HepG2 (cell line): ENCODE results near the gene KRTAP10-11. TPM values are rescaled to one million over a fixed set of nuclear protein-coding genes. Genes with fewer than 3 reads are reported as not detected.

Experiments used
- ATAC-seq: fragments of 200-7000 bp; cut with Tn5 transposase; 3 replicates; pipeline ENCODE4 v1.9.1; 2020; ENCODE audit warnings: mild to moderate bottlenecking, moderate library complexity
- BruUV-seq: library from RNA; stranded (reverse); fragments of 400-500 nt; replicated peaks from 2 replicates; lab custom pipeline; 2021; lab: Mats Ljungman, UMichigan
- CTCF ChIA-PET: fragments of 300-600 bp; formaldehyde crosslinking; extraction: SDS; loops from one replicate; lab custom pipeline; 2021; ENCODE audit warnings: low total read pairs, inconsistent platforms, low intra/inter-chr PET ratio; lab: Yijun Ruan, JAX
- POLR2A ChIA-PET: fragments of 350-600 bp; sonication (Branson Sonifier 250); formaldehyde crosslinking; loops from one replicate; lab custom pipeline; 2020; ENCODE audit warnings: antibody characterized with exemption, inconsistent platforms; lab: Yijun Ruan, JAX
- DNase-seq: peaks from one replicate; pipeline ENCODE4 v3.0.0-alpha.2; 2015; ENCODE audit warnings: low spot score
- FAIRE-seq: peaks from 3 replicates; lab custom pipeline; 2011; peaks lifted over from hg19 to GRCh38; lab: Jason Lieb, UNC
- H2AFZ ChIP-seq: one replicate; pipeline ENCODE4 v1.6.1; 2011; ENCODE audit warnings: low read length, inconsistent platforms
- H3K27ac ChIP-seq: fragments of 300-600 bp; 3 replicates; pipeline ENCODE4 v1.8.0; 2011; ENCODE audit warnings: mixed run types, mild to moderate bottlenecking, mixed read lengths, low read length, inconsistent platforms; ENCODE audit not compliant: insufficient read depth; ENCODE audit errors: extremely low read length
- H3K27me3 ChIP-seq, 2 experiments: fragments of 200-600 bp in 1 of 2; 2 replicates in 1 of 2; 3 replicates in 1 of 2; pipeline versions ENCODE4 v1.6.0 to v1.8.0; 2011; ENCODE audit warnings: low read length in 2 of 2, mild to moderate bottlenecking in 2 of 2, moderate library complexity in 2 of 2, inconsistent platforms in 1 of 2; ENCODE audit not compliant: insufficient read depth in 2 of 2, control insufficient read depth in 1 of 2
- H3K36me3 ChIP-seq, 2 experiments: fragments of 200-600 bp in 1 of 2; replicated peaks in 1 of 2; 2 replicates in 1 of 2; 3 replicates in 1 of 2; pipeline versions ENCODE4 v1.5.1 to v1.8.0; 2011; ENCODE audit warnings: low read length in 2 of 2, inconsistent platforms in 1 of 2; ENCODE audit not compliant: insufficient read depth in 2 of 2, control insufficient read depth in 1 of 2
- H3K4me1 ChIP-seq: 2 replicates; pipeline ENCODE4 v1.5.1; 2012; ENCODE audit warnings: low read length, inconsistent platforms; ENCODE audit not compliant: insufficient read depth
- H3K4me2 ChIP-seq: 2 replicates; pipeline ENCODE4 v1.6.0; 2011; ENCODE audit warnings: low read depth, low read length, inconsistent platforms
- H3K4me3 ChIP-seq, 3 experiments: fragments of 200-600 bp in 1 of 3; sonication (generic), shearing (Covaris generic) in 1 of 3; replicated peaks in 1 of 3; 2 replicates each; pipeline ENCODE4 v1.5.1; 2011 to 2016; ENCODE audit warnings: low read length in 3 of 3, inconsistent platforms in 2 of 3, low read depth in 2 of 3, mild to moderate bottlenecking in 2 of 3, control low read depth in 1 of 3, mixed read lengths in 1 of 3; ENCODE audit not compliant: insufficient read depth in 1 of 3
- H3K79me2 ChIP-seq: one replicate; pipeline ENCODE4 v1.6.1; 2011; ENCODE audit warnings: low read length, inconsistent platforms; ENCODE audit not compliant: insufficient read depth
- H3K9ac ChIP-seq: 2 replicates; pipeline ENCODE4 v1.6.0; 2011; ENCODE audit warnings: mild to moderate bottlenecking, low read depth, low read length, inconsistent platforms; ENCODE audit not compliant: insufficient read depth
- H3K9me3 ChIP-seq: 2 replicates; pipeline ENCODE4 v1.5.1; 2012; ENCODE audit warnings: mild to moderate bottlenecking, low read length
- H4K20me1 ChIP-seq: 2 replicates; pipeline ENCODE4 v1.6.0; 2011; ENCODE audit warnings: inconsistent platforms, mild to moderate bottlenecking, low read length, moderate library complexity; ENCODE audit not compliant: insufficient read depth
- EP300 ChIP-seq, 3 experiments: sonication (generic) in 1 of 3; formaldehyde crosslinking in 1 of 3; IDR thresholded peaks; 2 replicates each; pipeline versions ENCODE4 v1.5.1 to v1.6.1; 2011 to 2020; ENCODE audit warnings: low read depth in 2 of 3, low read length in 2 of 3, borderline replicate concordance in 1 of 3, improper control_type of control experiment in 1 of 3, mild to moderate bottlenecking in 1 of 3, missing genetic modification reagents in 1 of 3, moderate library complexity in 1 of 3
- MXI1 ChIP-seq: IDR thresholded peaks from 3 replicates; pipeline ENCODE4 v1.6.1; 2012; ENCODE audit warnings: low read depth, low read length, inconsistent platforms, borderline replicate concordance
- RNF2 ChIP-seq: fragments of 450-650 bp; conservative IDR thresholded peaks from 2 replicates; pipeline ENCODE4 v1.6.1; 2016; ENCODE audit warnings: low read depth
- USF2 ChIP-seq, 2 experiments: sonication (generic) in 1 of 2; formaldehyde crosslinking in 1 of 2; IDR thresholded peaks; 2 replicates each; pipeline versions ENCODE4 v1.5.1 to v1.6.1; 2011 to 2020; ENCODE audit warnings: borderline replicate concordance in 1 of 2, low read depth in 1 of 2, low read length in 1 of 2, mild to moderate bottlenecking in 1 of 2, missing genetic modification reagents in 1 of 2, moderate library complexity in 1 of 2
- ZBTB43 ChIP-seq: sonication (generic); formaldehyde crosslinking; conservative IDR thresholded peaks from 2 replicates; pipeline ENCODE4 v1.4.0; 2020; ENCODE audit warnings: missing genetic modification reagents
- ZNF414 ChIP-seq: sonication (generic); formaldehyde crosslinking; IDR thresholded peaks from 2 replicates; pipeline ENCODE4 v1.5.0; 2020; ENCODE audit warnings: missing genetic modification reagents
- ZNF549 ChIP-seq: sonication (generic); formaldehyde crosslinking; IDR thresholded peaks from 2 replicates; pipeline ENCODE4 v1.5.0; 2020; ENCODE audit warnings: missing genetic modification reagents
- WGBS: methylation state at CpG from one replicate; pipeline ENCODE4 v1.1.6; 2017; ENCODE audit warnings: low lambda C conversion rate; 5-methylcytosine and 5-hydroxymethylcytosine counted together
- in situ Hi-C: cut with HindIII; loops from 2 replicates; pipeline ENCODE4 v1.10.0; 2017; ENCODE audit warnings: low pct_unique_long_range_greater_than_20kb; ENCODE audit not compliant: extremely low pct_ligation_motif_present
- intact Hi-C: fragments of 100-400 bp; cut with micrococcal nuclease; formaldehyde crosslinking; loops from one replicate; pipeline ENCODE4 v1.10.0; 2022; ENCODE audit not compliant: unreplicated experiment
- polyA plus RNA-seq, 8 experiments: library from polyadenylated mRNA; depleted of rRNA in 3 of 8; stranded (reverse) in 7 of 8; unstranded in 1 of 8; fragments of >200 nt; fragmentation: Illumina TruSeq in 4 of 8; extraction: Trizol in 4 of 8; gene quantifications; 2 replicates each; pipeline versions ENCODE4 v1.2.1 to v1.2.3, GENCODE V29; 2011 to 2016; ENCODE audit warnings: low read depth in 4 of 8, missing spikeins in 1 of 8, mixed read lengths in 1 of 8; ENCODE audit not compliant: insufficient read depth in 1 of 8
- total RNA-seq, 5 experiments: library from RNA; depleted of rRNA; stranded (reverse); fragments of >200 nt; fragmentation: Illumina TruSeq; extraction: Trizol; gene quantifications; 2 replicates each; pipeline ENCODE4 v1.2.3, GENCODE V29; 2016; ENCODE audit warnings: low read depth in 1 of 5

Gene KRTAP10-11
- total and polyA plus RNA-seq, 2 of the 13 experiments (the other 11 are each of a cell fraction or from before 2014, with no cell fraction given): not detected

GRCh38 chr21:44648557-44649311 lies 2.5 kb downstream of the KRTAP10-11 start:
- Histone ChIP-seq H3K4me3 (no peak overlapping the region), H3K4me2 (no peak overlapping the region), H3K9me3 (peaks cover 18% of the 10 kb centered on the region), H4K20me1 (no peaks in the 10 kb centered on the region), H3K79me2 (no peaks in the 10 kb centered on the region), H3K4me1 (no peaks in the 10 kb centered on the region), H3K27me3 (peaks cover 4 to 34% of the 10 kb centered on the region in 2 experiments; a peak in 4 of 5 replicates), H3K9ac (no peak overlapping the region), H3K27ac (no peak overlapping the region), H3K36me3 (no peaks in the 10 kb centered on the region), H2AFZ (no peak overlapping the region)
- ATAC-seq (no peak; the same call in 2 of the 3 replicates), FAIRE-seq (no peak), DNase-seq (no peak)
- in situ Hi-C loops: no loop called here
- intact Hi-C loops: no loop called here
- ChIA-PET CTCF (no interaction called here), POLR2A (no interaction called here)
- TF ChIP-seq RNF2 (no peak), ZNF414 (CRISPR knock-in tag) (no peak), EP300 (IDR thresholded peaks at IDR 0.05; ENCODE audit: low read depth in 2 of 2, low read length in 2 of 2) (no peak), EP300 (CRISPR knock-in tag; IDR thresholded peaks at IDR 0.05; ENCODE audit: borderline replicate concordance) (no peak), USF2 (IDR thresholded peaks at IDR 0.05; ENCODE audit: low read depth, low read length) (no peak), USF2 (CRISPR knock-in tag; IDR thresholded peaks at IDR 0.05; ENCODE audit: borderline replicate concordance) (no peak), ZNF549 (CRISPR knock-in tag) (no peak), ZBTB43 (CRISPR knock-in tag) (no peak), MXI1 (no peak)
- no TSS peak for BruUV-seq
- WGBS: 77% methylated on average over 6 of the region's 33 CpGs
